IPS-18c (cell line): Measurements from ENCODE around the gene S100A6.
"Not testable (repeated sequence)": the region's sequence is repeated elsewhere in the genome, so short reads cannot be mapped to it uniquely, and the experiment has no call there.

Experiments
- H3K4me3 ChIP-seq: 2 replicates; pipeline ENCODE4 v1.7.0; 2013; ENCODE audit warnings: low read depth, mild to moderate bottlenecking, low read length, moderate library complexity; ENCODE audit not compliant: insufficient read depth
- H3K9me3 ChIP-seq: one replicate; pipeline ENCODE4 v1.6.1; 2013; ENCODE audit warnings: mild to moderate bottlenecking, low read length, moderate library complexity; ENCODE audit not compliant: control insufficient read depth, insufficient read depth

The S100A6 gene

DNA sequence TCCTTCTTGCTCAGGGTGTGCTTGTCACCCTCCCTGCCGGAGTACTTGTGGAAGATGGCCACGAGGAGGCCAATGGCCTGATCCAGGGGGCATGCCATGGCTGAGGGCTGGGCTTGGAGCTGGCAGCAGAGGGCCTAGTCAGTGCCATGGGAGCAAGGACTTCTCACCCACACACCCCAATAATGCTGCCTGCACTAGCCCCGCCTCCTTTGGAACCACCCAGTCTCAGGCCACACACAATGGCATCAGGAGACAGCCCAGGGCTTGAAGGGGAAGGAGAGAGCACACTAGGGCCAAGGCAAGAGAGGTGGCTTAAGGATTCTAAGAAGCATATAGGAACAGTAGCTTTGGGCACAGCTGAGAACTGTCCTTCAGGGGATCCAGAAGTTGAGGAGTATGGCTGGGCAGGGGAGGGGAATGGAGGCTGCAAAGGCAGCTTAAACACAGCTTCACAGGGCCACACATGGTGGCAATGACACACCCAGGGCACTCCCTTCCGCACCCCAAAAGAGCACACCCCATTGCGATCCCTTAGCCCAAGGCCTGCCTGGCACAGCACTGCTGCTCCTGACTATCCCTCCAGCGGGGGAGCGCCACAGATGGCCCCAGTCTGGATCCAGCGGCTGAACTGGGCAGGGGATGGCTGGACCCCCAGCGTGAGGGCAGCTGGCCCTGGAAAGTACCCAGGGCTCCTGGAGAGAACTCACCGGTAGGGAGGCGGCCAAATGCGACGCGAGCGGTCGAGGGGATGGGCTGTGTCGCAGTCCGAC is at the start of gene S100A6:
S100A6 (minus strand) TSS at position 750 of the 770 bp plus-strand sequence; CDS start at position 98, 652 bp downstream.
- H3K4me3 ChIP-seq, result peak within 1 kb of the TSS; percentile 32
- H3K9me3 ChIP-seq, result no peaks in the 10 kb centered on the region

DNA sequence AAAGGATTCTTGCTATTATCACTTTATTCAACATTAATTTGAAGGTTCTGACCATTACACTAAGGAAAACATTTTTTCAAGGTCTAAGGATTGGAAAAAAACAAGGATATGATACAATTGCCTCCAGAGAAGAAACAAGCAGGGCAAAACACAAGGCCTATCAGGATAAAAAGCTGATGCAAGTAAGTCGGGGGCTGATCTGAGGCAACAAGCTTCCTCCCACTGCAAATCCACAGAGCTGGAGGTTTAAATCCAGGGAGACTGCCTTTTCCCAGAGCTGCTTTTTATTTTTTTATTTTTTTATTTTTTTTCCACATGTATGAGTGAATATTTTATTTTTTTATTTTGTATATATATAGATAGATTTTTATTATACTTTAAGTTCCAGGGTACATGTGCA is 49.2 kb upstream of the S100A6 start:
- no peak overlapping the region for H3K4me3 ChIP-seq
- H3K9me3 ChIP-seq, result no peaks in the 10 kb centered on the region

DNA sequence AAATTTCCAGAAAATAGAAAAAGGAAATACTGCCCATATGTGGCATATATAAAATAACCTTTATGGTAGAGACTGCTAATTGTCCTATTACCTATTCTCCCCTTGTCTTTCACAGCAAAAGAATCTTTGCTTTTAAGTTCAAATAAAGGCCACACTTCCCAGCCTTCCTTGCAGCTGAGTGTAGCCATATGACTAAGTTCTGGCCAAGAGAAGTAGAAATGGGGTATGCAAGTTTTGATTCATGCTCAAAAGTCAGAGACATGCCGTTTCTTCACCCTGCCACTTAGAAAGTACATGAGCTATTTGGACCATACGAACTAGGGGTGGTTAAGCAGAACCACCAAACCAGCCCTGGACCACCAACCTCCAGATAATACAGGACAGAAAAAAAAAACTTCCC is 48.2 kb upstream of the S100A6 start:
- H3K9me3 ChIP-seq, result no peaks in the 10 kb centered on the region
- H3K4me3 ChIP-seq, result no peak overlapping the region

- not testable (repeated sequence) for H3K4me3 ChIP-seq, H3K9me3 ChIP-seq
These were observed 47.7 kb upstream of the S100A6 start for GRCh38 chr1:153583514-153583913.

DNA sequence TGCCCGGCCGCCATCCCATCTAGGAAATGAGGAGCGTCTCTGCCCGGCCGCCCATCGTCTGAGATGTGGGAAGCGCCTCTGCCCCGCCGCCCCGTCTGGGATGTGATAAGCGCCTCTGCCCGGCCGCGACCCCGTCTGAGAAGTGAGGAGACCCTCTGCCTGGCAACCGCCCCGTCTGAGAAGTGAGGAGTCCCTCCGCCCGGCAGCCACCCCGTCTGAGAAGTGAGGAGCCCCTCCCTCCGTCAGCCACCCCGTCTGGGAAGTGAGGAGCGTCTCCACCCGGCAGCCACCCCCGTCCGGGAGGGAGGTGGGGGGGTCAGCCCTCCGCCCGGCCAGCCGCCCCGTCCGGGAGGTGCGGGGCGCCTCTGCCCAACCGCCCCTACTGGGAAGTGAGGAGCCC is 47.0 kb upstream of the S100A6 start:
- H3K9me3 ChIP-seq, H3K4me3 ChIP-seq: not testable (repeated sequence)

- no peak overlapping the region for H3K4me3 ChIP-seq
- peaks cover 2% of the 10 kb centered on the region for H3K9me3 ChIP-seq
These were observed 43.1 kb upstream of the S100A6 start for GRCh38 chr1:153578936-153579335.

DNA sequence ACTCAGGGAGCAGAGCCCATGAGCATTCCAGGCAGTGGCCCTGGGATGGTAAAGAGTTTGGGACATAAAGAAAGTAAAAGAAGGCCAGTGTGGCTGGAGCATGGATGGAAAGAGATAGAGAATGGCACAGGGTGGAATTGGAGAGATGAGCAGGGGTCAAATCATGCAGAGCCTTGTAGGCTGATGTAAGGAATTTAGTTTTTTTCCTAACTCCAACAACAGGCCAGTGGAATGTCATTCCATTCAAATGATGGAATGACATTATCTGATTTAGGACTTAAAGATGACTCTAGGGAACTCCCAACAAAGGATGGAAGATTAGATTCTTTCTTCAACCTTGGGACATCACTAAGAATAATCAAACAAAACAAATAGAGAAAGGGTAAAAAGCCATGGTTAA is 42.7 kb upstream of the S100A6 start:
- peaks cover 2% of the 10 kb centered on the region for H3K9me3 ChIP-seq

DNA sequence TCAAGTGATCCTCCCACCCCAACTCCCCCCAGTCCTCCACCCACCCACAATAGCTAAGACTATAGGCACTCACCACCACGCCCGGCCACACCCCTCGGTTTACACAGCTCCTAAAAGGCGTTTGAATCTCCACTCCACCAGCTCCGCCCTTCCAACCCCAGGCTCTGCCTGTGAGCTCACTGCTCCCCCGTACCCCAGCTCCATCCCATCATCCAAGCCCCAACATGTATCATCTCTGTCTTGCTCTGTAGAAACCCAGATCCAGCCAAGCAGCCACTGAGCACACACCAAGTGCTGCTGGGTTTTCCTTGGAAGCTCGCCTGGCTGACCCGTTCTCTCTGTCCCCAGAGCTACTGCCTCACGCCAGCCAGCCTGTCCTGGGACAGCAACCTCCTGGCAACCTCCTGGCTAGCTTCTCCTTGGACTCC is 41.8 kb upstream of the S100A6 start:
- Histone ChIP-seq H3K4me3 (no peak overlapping the region), H3K9me3 (peaks cover 2% of the 10 kb centered on the region)

More for the DNA sequence above, 42.7 kb upstream of the S100A6 start:
- no peak overlapping the region for H3K4me3 ChIP-seq

DNA sequence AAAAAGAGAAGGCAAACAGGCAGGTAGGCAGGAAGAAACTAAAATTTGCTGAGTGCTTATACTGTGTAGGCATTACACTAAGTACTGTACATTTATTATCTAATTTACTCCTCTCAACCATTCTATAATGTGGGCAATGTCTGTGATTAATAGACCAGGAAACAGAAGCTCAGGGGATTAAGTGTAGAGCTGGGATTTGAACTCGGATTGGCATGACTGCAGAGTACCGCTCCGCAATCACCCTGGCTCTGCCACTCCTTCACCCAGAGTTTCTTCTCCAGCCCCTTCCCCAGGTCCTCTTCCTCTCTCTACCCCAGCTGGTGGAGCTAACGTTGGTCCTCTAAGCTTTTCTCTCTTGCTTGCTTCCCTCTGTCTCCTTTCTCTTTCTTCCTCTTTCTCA is 41.3 kb upstream of the S100A6 start:
- H3K4me3 ChIP-seq, result no peak overlapping the region
- peaks cover 4% of the 10 kb centered on the region for H3K9me3 ChIP-seq

GRCh38 chr1:153575497-153575896 is 39.7 kb upstream of the S100A6 start:
- not testable (repeated sequence) for H3K9me3 ChIP-seq, H3K4me3 ChIP-seq

- not testable (repeated sequence) for H3K4me3 ChIP-seq, H3K9me3 ChIP-seq
These were observed 39.3 kb upstream of the S100A6 start for GRCh38 chr1:153575081-153575491.

DNA sequence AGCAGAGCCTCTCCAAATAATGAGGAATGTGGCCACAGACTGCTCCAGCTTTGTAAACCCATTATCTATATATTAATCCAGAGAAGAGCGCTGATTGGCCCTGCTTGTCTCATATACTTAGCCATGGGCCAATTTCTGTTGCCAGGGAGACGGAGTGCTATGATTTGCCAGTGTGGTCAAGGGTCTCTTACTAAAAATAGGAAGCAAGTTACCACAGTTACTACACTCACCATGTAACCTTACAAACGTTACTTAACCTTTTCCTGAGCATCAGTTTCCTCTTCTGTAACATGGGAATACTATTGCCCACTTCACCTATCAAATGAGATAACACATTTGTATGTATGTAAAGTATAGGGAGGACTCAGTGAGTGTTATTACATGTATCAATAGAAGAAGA is 37.6 kb upstream of the S100A6 start:
- Histone ChIP-seq H3K4me3 (no peak overlapping the region), H3K9me3 (peaks cover 4% of the 10 kb centered on the region)

DNA sequence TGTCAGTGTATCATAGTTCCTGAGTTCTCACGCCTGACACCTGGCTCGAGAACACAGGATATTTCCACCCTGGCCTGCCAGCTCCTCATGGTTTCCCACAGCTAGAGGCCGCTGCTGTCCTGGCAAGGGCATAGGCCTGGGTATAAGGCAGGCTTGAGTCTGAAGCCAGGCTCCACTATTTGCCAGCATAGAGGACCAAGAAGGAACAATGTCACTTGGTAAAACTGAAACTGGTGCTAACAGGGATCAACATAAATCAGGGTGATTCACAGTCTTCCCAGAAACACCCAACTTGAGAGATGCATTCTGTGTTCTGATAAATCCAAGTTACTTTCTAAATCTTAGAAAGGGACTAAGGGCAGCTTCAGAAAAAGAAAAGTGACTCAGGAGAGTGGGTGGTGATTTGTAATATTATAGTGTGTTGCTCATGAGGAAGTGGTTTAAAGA is 36.8 kb upstream of the S100A6 start:
- H3K4me3 ChIP-seq, result no peak overlapping the region
- H3K9me3 ChIP-seq, result peaks cover 4% of the 10 kb centered on the region

GRCh38 chr1:153571706-153572105 is 35.9 kb upstream of the S100A6 start:
- peaks cover 4% of the 10 kb centered on the region for H3K9me3 ChIP-seq
- H3K4me3 ChIP-seq, result no peak overlapping the region

- H3K9me3 ChIP-seq, result peaks cover 4% of the 10 kb centered on the region
These were observed 35.1 kb upstream of the S100A6 start for GRCh38 chr1:153570874-153571273.

DNA sequence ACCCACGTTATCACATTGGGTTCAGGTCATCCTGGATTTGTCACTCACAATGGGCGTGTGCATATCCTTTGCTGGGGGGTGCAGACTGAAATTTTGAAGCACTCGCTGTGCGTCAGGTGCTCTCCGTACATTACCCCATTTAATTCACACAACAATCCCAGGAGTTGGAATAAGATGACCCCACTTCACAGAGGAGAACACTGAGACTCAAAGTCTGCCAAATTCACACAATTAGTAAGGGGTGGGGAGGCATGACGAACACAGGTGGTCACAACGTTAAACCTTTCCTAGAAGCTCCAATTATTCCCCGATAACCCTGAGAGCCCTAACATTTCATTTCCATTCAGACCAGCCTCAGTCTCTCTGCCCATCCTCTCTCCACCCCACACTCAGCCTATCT is 33.7 kb upstream of the S100A6 start:
- Histone ChIP-seq H3K9me3 (peaks cover 2% of the 10 kb centered on the region), H3K4me3 (no peak overlapping the region)

More at GRCh38 chr1:153570874-153571273, 35.1 kb upstream of the S100A6 start:
- no peak overlapping the region for H3K4me3 ChIP-seq

- H3K4me3 ChIP-seq, result no peak overlapping the region
These were observed 32.7 kb upstream of the S100A6 start for GRCh38 chr1:153568367-153569099.

More at GRCh38 chr1:153568367-153569099, 32.7 kb upstream of the S100A6 start:
- H3K9me3 ChIP-seq, result peaks cover 2% of the 10 kb centered on the region
